K562 (cell line): ENCODE data around the gene FAM124B. TPM values are rescaled to one million over a fixed set of nuclear protein-coding genes. Genes with fewer than 3 reads are reported as not detected.

Experiments used
- ILF3 ChIP-seq: fragments of 450-650 bp; IDR thresholded peaks from 2 replicates; pipeline ENCODE4 v1.6.1; 2018; ENCODE audit warnings: antibody characterized with exemption, mild to moderate bottlenecking, moderate library complexity, borderline replicate concordance
- RBBP5 ChIP-seq: fragments of 200-600 bp; sonication (generic); IDR thresholded peaks from 2 replicates; pipeline ENCODE4 v1.6.1; 2012; ENCODE audit warnings: borderline replicate concordance, mild to moderate bottlenecking, low read length, control low read depth, inconsistent platforms; ENCODE audit not compliant: insufficient read depth, poor library complexity, severe bottlenecking
- RBM34 ChIP-seq: fragments of 200-400 bp; formaldehyde crosslinking; IDR thresholded peaks from 2 replicates; pipeline ENCODE4 v1.6.1; 2018; ENCODE audit warnings: low read length, borderline replicate concordance; ENCODE audit not compliant: insufficient read depth
- REST ChIP-seq, 2 experiments: fragments of 450-650 bp; formaldehyde crosslinking in 1 of 2; IDR thresholded peaks; 2 replicates each; pipeline versions ENCODE4 v1.4.0 to v1.6.1; 2014 to 2020; ENCODE audit warnings: mild to moderate bottlenecking in 2 of 2, borderline replicate concordance in 1 of 2, low read depth in 1 of 2
- SIX5 ChIP-seq, 2 experiments: IDR thresholded peaks; 2 replicates each; pipeline ENCODE4 v1.6.1; 2011; ENCODE audit warnings: low read length in 2 of 2, borderline replicate concordance in 1 of 2, low read depth in 1 of 2, mild to moderate bottlenecking in 1 of 2, moderate library complexity in 1 of 2; ENCODE audit not compliant: insufficient read depth in 1 of 2
- SLC30A9 ChIP-seq: fragments of 250-450 bp; sonication (Bioruptor Pico); IDR thresholded peaks from 2 replicates; pipeline ENCODE4 v1.8.0; 2022; ENCODE audit warnings: mild to moderate bottlenecking, moderate library complexity
- TEAD1 ChIP-seq, 2 experiments: fragments of 450-650 bp in 1 of 2; sonication (generic) in 1 of 2; formaldehyde crosslinking; IDR thresholded peaks; 2 replicates each; pipeline versions ENCODE4 v1.4.0 to v1.8.0; 2020 to 2022; ENCODE audit warnings: mild to moderate bottlenecking in 2 of 2, missing genetic modification reagents in 1 of 2
- TFAP4 ChIP-seq: sonication (generic); formaldehyde crosslinking; IDR thresholded peaks from 2 replicates; pipeline ENCODE4 v1.8.0; 2022; ENCODE audit warnings: missing genetic modification reagents, mild to moderate bottlenecking, moderate library complexity, borderline replicate concordance
- YY1 ChIP-seq, 3 experiments: IDR thresholded peaks; 2 replicates each; pipeline ENCODE4 v1.6.1; 2011; ENCODE audit warnings: low read length in 2 of 3, mild to moderate bottlenecking in 2 of 3, moderate library complexity in 2 of 3, borderline replicate concordance in 1 of 3, control low read depth in 1 of 3, low read depth in 1 of 3; ENCODE audit not compliant: insufficient read depth in 3 of 3, insufficient replicate concordance in 2 of 3, control insufficient read depth in 1 of 3, insufficient read length in 1 of 3; ENCODE audit errors: extremely low read depth in 1 of 3
- ZNF282 ChIP-seq: sonication (generic); formaldehyde crosslinking; IDR thresholded peaks from 2 replicates; pipeline ENCODE4 v1.8.1; 2023; ENCODE audit warnings: missing genetic modification reagents
- ZNF354B ChIP-seq: fragments of 250-450 bp; sonication (Bioruptor Pico); IDR thresholded peaks from 2 replicates; pipeline ENCODE4 v1.4.0; 2020
- polyA plus RNA-seq, 8 experiments: library from polyadenylated mRNA; depleted of rRNA in 4 of 8; stranded (reverse) in 5 of 8; unstranded in 3 of 8; fragments of >200 nt; fragmentation: Nextera tagmentation in 2 of 8; fragmentation: Illumina TruSeq in 1 of 8; extraction: Ambion mirVana in 2 of 8; extraction: Trizol in 1 of 8; gene quantifications; 2 replicates each; pipeline versions ENCODE4 v1.2.1 to v1.2.3, GENCODE V29; 2011 to 2014; ENCODE audit warnings: inconsistent platforms in 1 of 8, missing spikeins in 1 of 8
- total RNA-seq, 7 experiments: library from RNA; depleted of rRNA in 6 of 7; stranded (reverse); fragments of >200 nt in 6 of 7; fragmentation: Illumina TruSeq in 2 of 7; extraction: Trizol in 2 of 7; gene quantifications; 2 replicates each; pipeline versions ENCODE4 v1.2.1 to v1.2.3, GENCODE V29; 2011 to 2021; ENCODE audit warnings: low replicate concordance in 1 of 7

Gene FAM124B
- total and polyA plus RNA-seq, 9 of the 15 experiments (the other 6 are each of a cell fraction or from before 2014, with no cell fraction given): 6.2 to 21.4 (median 9.3) TPM

- TF ChIP-seq REST (IDR thresholded peaks at IDR 0.05; ENCODE audit: borderline replicate concordance): peak; percentile 19
- TF ChIP-seq REST (CRISPR knock-in tag; IDR thresholded peaks at IDR 0.05; ENCODE audit: low read depth): no peak
- TF ChIP-seq YY1 (IDR thresholded peaks at IDR 0.05; ENCODE audit: borderline replicate concordance in 1 of 3, control insufficient read depth in 1 of 3, extremely low read depth in 1 of 3, insufficient read depth in 3 of 3, insufficient read length in 1 of 3, insufficient replicate concordance in 2 of 3, low read depth in 1 of 3, low read length in 2 of 3): no peak
- peak; percentile 18 for TF ChIP-seq RBBP5
- no peak for TF ChIP-seq SIX5 (IDR thresholded peaks at IDR 0.05; ENCODE audit: borderline replicate concordance in 1 of 2, insufficient read depth in 1 of 2, low read depth in 1 of 2, low read length in 2 of 2)
- peak; percentile 32; the same call in 1 of the 2 replicates for TF ChIP-seq TFAP4 (CRISPR knock-in tag)
- no peak for TF ChIP-seq RBM34
- no peak for TF ChIP-seq ZNF282
- TF ChIP-seq SLC30A9 (CRISPR knock-in tag): no peak
- 0 out of 4 replicates have a peak, but pooled peaks of 1 of the 2 experiments have one; percentile 21 for TF ChIP-seq TEAD1 (CRISPR knock-in tag; IDR thresholded peaks at IDR 0.05)
- no peak for TF ChIP-seq ZNF354B (CRISPR knock-in tag)
- no peak for TF ChIP-seq ILF3
These were observed 848 bp downstream of the FAM124B start (continued) for GRCh38 chr2:224400886-224401632.
